HCT116 (cell line): Measurements from ENCODE around the gene PRKN.

Experiments used
- CEBPB ChIP-seq: IDR thresholded peaks from 2 replicates; pipeline ENCODE4 v1.6.1; 2012; ENCODE audit warnings: low read depth
- CTCF ChIP-seq, 3 experiments: fragments of 200-600 bp in 1 of 3; sonication (generic) in 1 of 3; IDR thresholded peaks in 2 of 3; conservative IDR thresholded peaks in 1 of 3; 2 replicates each; pipeline ENCODE4 v1.5.1; 2012 to 2017; ENCODE audit warnings: low read depth in 2 of 3, low read length in 2 of 3, antibody characterized with exemption in 1 of 3, borderline replicate concordance in 1 of 3, control low read depth in 1 of 3, mild to moderate bottlenecking in 1 of 3, mixed read lengths in 1 of 3, mixed run types in 1 of 3, moderate library complexity in 1 of 3; ENCODE audit not compliant: insufficient read depth in 1 of 3
- EZH2 ChIP-seq: fragments of 200-600 bp; sonication (generic); IDR thresholded peaks from 2 replicates; pipeline ENCODE4 v1.6.1; 2017; ENCODE audit warnings: antibody characterized with exemption, mixed run types
- JUND ChIP-seq: IDR thresholded peaks from 2 replicates; pipeline ENCODE4 v1.6.1; 2012
- POLR2A ChIP-seq: IDR thresholded peaks from 2 replicates; pipeline ENCODE4 v1.7.0; 2011; ENCODE audit warnings: borderline replicate concordance; ENCODE audit not compliant: insufficient read depth, insufficient read length; ENCODE audit errors: extremely low read depth
- POLR2AphosphoS5 ChIP-seq: IDR thresholded peaks from 2 replicates; pipeline ENCODE4 v1.6.1; 2011; ENCODE audit warnings: mild to moderate bottlenecking, low read depth, low read length, moderate library complexity
- RAD21 ChIP-seq: IDR thresholded peaks from 2 replicates; pipeline ENCODE4 v1.6.1; 2012; ENCODE audit warnings: low read depth, mild to moderate bottlenecking
- SRF ChIP-seq: IDR thresholded peaks from 2 replicates; pipeline ENCODE4 v1.6.1; 2012; ENCODE audit warnings: low read depth
- TF ChIP-seq, protein P1 (sequence below): IDR thresholded peaks from 2 replicates; pipeline ENCODE4 v1.6.1; 2012; ENCODE audit warnings: low read depth

DNA sequence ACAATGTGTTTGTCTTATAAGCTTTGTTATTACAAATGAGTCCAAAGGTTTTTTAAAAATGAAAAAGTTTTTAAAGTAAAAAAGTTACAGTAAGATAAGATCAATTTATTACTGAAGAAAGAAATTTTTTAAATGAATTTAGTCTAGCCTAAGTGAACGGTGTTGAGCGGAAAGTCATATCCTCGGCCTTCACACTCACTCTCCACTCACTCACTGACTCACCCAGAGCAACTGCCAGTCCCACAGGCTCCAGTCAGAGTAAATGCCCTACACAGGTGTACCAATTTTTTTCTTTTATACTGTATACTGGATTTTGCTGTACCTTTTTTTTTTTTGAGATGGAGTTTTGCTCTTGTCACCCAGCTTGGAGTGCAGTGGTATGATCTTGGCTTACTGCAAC lies 1411.0 kb downstream of the PRKN start:
- TF ChIP-seq JUND (no peak), SRF (no peak), POLR2A (no peak), CTCF (IDR thresholded peaks at IDR 0.05 in 2 of 3, conservative IDR thresholded peaks at IDR 0.05 in 1 of 3; ENCODE audit: borderline replicate concordance in 1 of 3, insufficient read depth in 1 of 3, low read depth in 2 of 3, low read length in 2 of 3) (no peak), RAD21 (no peak), EZH2 (no peak), POLR2AphosphoS5 (no peak), CEBPB (no peak)
- TF ChIP-seq, protein P1, sequence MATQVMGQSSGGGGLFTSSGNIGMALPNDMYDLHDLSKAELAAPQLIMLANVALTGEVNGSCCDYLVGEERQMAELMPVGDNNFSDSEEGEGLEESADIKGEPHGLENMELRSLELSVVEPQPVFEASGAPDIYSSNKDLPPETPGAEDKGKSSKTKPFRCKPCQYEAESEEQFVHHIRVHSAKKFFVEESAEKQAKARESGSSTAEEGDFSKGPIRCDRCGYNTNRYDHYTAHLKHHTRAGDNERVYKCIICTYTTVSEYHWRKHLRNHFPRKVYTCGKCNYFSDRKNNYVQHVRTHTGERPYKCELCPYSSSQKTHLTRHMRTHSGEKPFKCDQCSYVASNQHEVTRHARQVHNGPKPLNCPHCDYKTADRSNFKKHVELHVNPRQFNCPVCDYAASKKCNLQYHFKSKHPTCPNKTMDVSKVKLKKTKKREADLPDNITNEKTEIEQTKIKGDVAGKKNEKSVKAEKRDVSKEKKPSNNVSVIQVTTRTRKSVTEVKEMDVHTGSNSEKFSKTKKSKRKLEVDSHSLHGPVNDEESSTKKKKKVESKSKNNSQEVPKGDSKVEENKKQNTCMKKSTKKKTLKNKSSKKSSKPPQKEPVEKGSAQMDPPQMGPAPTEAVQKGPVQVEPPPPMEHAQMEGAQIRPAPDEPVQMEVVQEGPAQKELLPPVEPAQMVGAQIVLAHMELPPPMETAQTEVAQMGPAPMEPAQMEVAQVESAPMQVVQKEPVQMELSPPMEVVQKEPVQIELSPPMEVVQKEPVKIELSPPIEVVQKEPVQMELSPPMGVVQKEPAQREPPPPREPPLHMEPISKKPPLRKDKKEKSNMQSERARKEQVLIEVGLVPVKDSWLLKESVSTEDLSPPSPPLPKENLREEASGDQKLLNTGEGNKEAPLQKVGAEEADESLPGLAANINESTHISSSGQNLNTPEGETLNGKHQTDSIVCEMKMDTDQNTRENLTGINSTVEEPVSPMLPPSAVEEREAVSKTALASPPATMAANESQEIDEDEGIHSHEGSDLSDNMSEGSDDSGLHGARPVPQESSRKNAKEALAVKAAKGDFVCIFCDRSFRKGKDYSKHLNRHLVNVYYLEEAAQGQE = no peak
